Loucy (cell line): Measurements from ENCODE around the gene DENND6B.

Experiments used
- H2AFZ ChIP-seq: fragments of 200-600 bp; sonication (generic); 2 replicates; pipeline ENCODE4 v1.6.0; 2016; ENCODE audit warnings: antibody characterized with exemption, mild to moderate bottlenecking, low read length, moderate library complexity
- H3F3A ChIP-seq: fragments of 200-600 bp; 2 replicates; pipeline ENCODE4 v1.6.0; 2016; ENCODE audit warnings: antibody characterized with exemption, low read depth, mild to moderate bottlenecking
- H3K27me3 ChIP-seq: fragments of 200-600 bp; sonication (generic); 2 replicates; pipeline ENCODE4 v1.6.1; 2014; ENCODE audit warnings: low read length, mild to moderate bottlenecking; ENCODE audit not compliant: insufficient read depth, poor library complexity, severe bottlenecking
- H3K36me3 ChIP-seq: fragments of 200-600 bp; sonication (generic); 2 replicates; pipeline ENCODE4 v1.6.1; 2016; ENCODE audit warnings: low read length; ENCODE audit not compliant: insufficient read depth
- H3K4me1 ChIP-seq: fragments of 200-600 bp; sonication (generic); 2 replicates; pipeline ENCODE4 v1.5.1; 2014; ENCODE audit warnings: low read length, mild to moderate bottlenecking; ENCODE audit not compliant: insufficient read depth, poor library complexity, severe bottlenecking
- H3K4me2 ChIP-seq: fragments of 200-600 bp; sonication (generic); 2 replicates; pipeline ENCODE4 v1.6.0; 2014; ENCODE audit warnings: antibody characterized with exemption, low read length, low read depth, mild to moderate bottlenecking; ENCODE audit not compliant: poor library complexity, severe bottlenecking
- H3K4me3 ChIP-seq: fragments of 200-600 bp; sonication (generic); 2 replicates; pipeline ENCODE4 v1.5.1; 2014; ENCODE audit warnings: low read length, mild to moderate bottlenecking, mixed read lengths; ENCODE audit not compliant: poor library complexity, severe bottlenecking
- H3K79me2 ChIP-seq: fragments of 200-600 bp; sonication (generic); 2 replicates; pipeline ENCODE4 v1.6.1; 2014; ENCODE audit warnings: low read length; ENCODE audit not compliant: insufficient read depth
- H3K9ac ChIP-seq: fragments of 200-600 bp; sonication (generic); 2 replicates; pipeline ENCODE4 v1.6.0; 2014; ENCODE audit warnings: mild to moderate bottlenecking, low read depth, low read length, moderate library complexity; ENCODE audit not compliant: poor library complexity, severe bottlenecking
- H3K9me2 ChIP-seq: fragments of 200-600 bp; sonication (generic); replicated peaks from 2 replicates; pipeline ENCODE4 v1.6.1; 2016; ENCODE audit warnings: low read depth, low read length, mixed read lengths
- H3K9me3 ChIP-seq: fragments of 200-600 bp; sonication (generic); 2 replicates; pipeline ENCODE4 v1.6.1; 2014; ENCODE audit warnings: mild to moderate bottlenecking, antibody characterized with exemption, low read length, low read depth; ENCODE audit not compliant: insufficient read depth
- H4K20me1 ChIP-seq: fragments of 200-600 bp; sonication (generic); 2 replicates; pipeline ENCODE4 v1.6.0; 2014; ENCODE audit warnings: antibody characterized with exemption, low read length, mild to moderate bottlenecking; ENCODE audit not compliant: insufficient read depth, poor library complexity, severe bottlenecking
- CTCF ChIP-seq: fragments of 200-600 bp; sonication (generic); conservative IDR thresholded peaks from 2 replicates; pipeline ENCODE4 v1.5.1; 2014; ENCODE audit warnings: mild to moderate bottlenecking, antibody characterized with exemption, low read length
- EZH2phosphoT487 ChIP-seq: fragments of 200-600 bp; IDR thresholded peaks from 2 replicates; pipeline ENCODE4 v1.6.1; 2018; ENCODE audit warnings: antibody characterized with exemption, mild to moderate bottlenecking, moderate library complexity, borderline replicate concordance

Gene DENND6B

GRCh38 chr22:50329236-50329635 is 2.4 kb upstream of the DENND6B start:
- Histone ChIP-seq H3K4me2 (no peak overlapping the region), H3K4me1 (peaks cover 7% of the 10 kb centered on the region)
- TF ChIP-seq CTCF (no peak), EZH2phosphoT487 (no peak)

GRCh38 chr22:50327711-50328019 is 853 bp upstream of the DENND6B start:
- no peaks in the 10 kb centered on the region for H4K20me1 ChIP-seq
- H3K4me3 ChIP-seq = peak overlapping the region; percentile 93
- H3K4me2 ChIP-seq = peak overlapping the region; percentile 81
- no peaks in the 10 kb centered on the region for H3K9me2 ChIP-seq
- TF ChIP-seq EZH2phosphoT487 (no peak), CTCF (no peak)
- H3K4me1 ChIP-seq = peaks cover 7% of the 10 kb centered on the region
- H3K9ac ChIP-seq = peak overlapping the region; percentile 96
- H3K27me3 ChIP-seq = no peaks in the 10 kb centered on the region
- H2AFZ ChIP-seq = peak overlapping the region; percentile 94
- no peaks in the 10 kb centered on the region for H3K9me3 ChIP-seq
- no peaks in the 10 kb centered on the region for H3K79me2 ChIP-seq
- H3K36me3 ChIP-seq = no peaks in the 10 kb centered on the region
- no peaks in the 10 kb centered on the region for H3F3A ChIP-seq

More at GRCh38 chr22:50329236-50329635, 2.4 kb upstream of the DENND6B start:
- H2AFZ ChIP-seq = no peak overlapping the region
- no peaks in the 10 kb centered on the region for H3K36me3 ChIP-seq
- H3K27me3 ChIP-seq = no peaks in the 10 kb centered on the region
- no peaks in the 10 kb centered on the region for H3K9me3 ChIP-seq
- no peaks in the 10 kb centered on the region for H3K9me2 ChIP-seq
- no peaks in the 10 kb centered on the region for H3K79me2 ChIP-seq
- H3K4me3 ChIP-seq = no peak overlapping the region
- no peaks in the 10 kb centered on the region for H4K20me1 ChIP-seq
- no peaks in the 10 kb centered on the region for H3F3A ChIP-seq
- no peak overlapping the region for H3K9ac ChIP-seq

GRCh38 chr22:50326225-50326955 is 422 bp downstream of the DENND6B start:
- Histone ChIP-seq H3K27me3 (no peaks in the 10 kb centered on the region), H3K9me2 (no peaks in the 10 kb centered on the region), H3K9ac (no peak overlapping the region), H3K9me3 (no peaks in the 10 kb centered on the region), H4K20me1 (no peaks in the 10 kb centered on the region), H3K79me2 (no peaks in the 10 kb centered on the region), H3K4me1 (peaks cover 7% of the 10 kb centered on the region), H3K4me2 (no peak overlapping the region), H3K36me3 (no peaks in the 10 kb centered on the region), H3K4me3 (peak overlapping the region; percentile 54), H2AFZ (no peak overlapping the region; the same call in 1 of the 2 replicates), H3F3A (no peaks in the 10 kb centered on the region)
- TF ChIP-seq EZH2phosphoT487 (no peak), CTCF (no peak)
